ENCODE results near the gene EEF2K. TPM values are rescaled to one million over a fixed set of nuclear protein-coding genes. Genes with fewer than 3 reads are reported as not detected.

EEF2K gene
- total and polyA plus RNA-seq, 12 donors, result 4.9 to 28.3 (median 16.6) TPM

GRCh38 chr16:22266546-22266945, 60.5 kb downstream of the EEF2K start:
- Histone ChIP-seq H3K36me3 (replicated peaks in 1 of 2) (peaks cover 0 to 69% of the 10 kb centered on the region in 2 donors), H3K9me3 (replicated peaks in 1 of 3) (no peaks in the 10 kb centered on the region), H3K4me1 (replicated peaks in 1 of 2) (no peaks in the 10 kb centered on the region), H3K27ac (no peak overlapping the region), H3K4me3 (no peak overlapping the region), H3K27me3 (no peaks in the 10 kb centered on the region)
- no peak for DNase-seq
- no peak for TF ChIP-seq CTCF (IDR thresholded peaks at IDR 0.05)
- TF ChIP-seq POLR2A (IDR thresholded peaks at IDR 0.05), result no peak
- 93 to 100% (median 94%) methylated on average over 1 to 19 of the region's 19 CpGs for WGBS, 4 donors
- intact Hi-C loops (cut with DNase I), result no loop called here

- Histone ChIP-seq H3K4me3 (no peak overlapping the region), H3K27me3 (no peaks in the 10 kb centered on the region), H3K36me3 (replicated peaks in 1 of 2) (peaks cover 0 to 68% of the 10 kb centered on the region in 2 donors), H3K27ac (no peak overlapping the region), H3K4me1 (replicated peaks in 1 of 2) (no peaks in the 10 kb centered on the region), H3K9me3 (replicated peaks in 1 of 3) (no peaks in the 10 kb centered on the region)
- no peak for DNase-seq
- no peak for TF ChIP-seq CTCF (IDR thresholded peaks at IDR 0.05)
- no peak for TF ChIP-seq POLR2A (IDR thresholded peaks at IDR 0.05)
- intact Hi-C loops (cut with DNase I), result no loop called here
- WGBS, 4 donors, result 89 to 95% (median 92%) methylated on average over 8 of the region's 8 CpGs
Observed at GRCh38 chr16:22267764-22268163, 61.7 kb downstream of the EEF2K start.

GRCh38 chr16:22270525-22270924, 64.4 kb downstream of the EEF2K start:
- Histone ChIP-seq H3K4me3 (no peak overlapping the region), H3K27ac (no peak overlapping the region), H3K4me1 (replicated peaks in 1 of 2) (no peaks in the 10 kb centered on the region), H3K27me3 (no peaks in the 10 kb centered on the region), H3K36me3 (replicated peaks in 1 of 2) (peaks cover 0 to 71% of the 10 kb centered on the region in 2 donors), H3K9me3 (replicated peaks in 1 of 3) (no peaks in the 10 kb centered on the region)
- WGBS, 4 donors, result 94 to 96% (median 95%) methylated on average over 3 of the region's 3 CpGs
- intact Hi-C loops (cut with DNase I), result no loop called here
- DNase-seq, result no peak
- TF ChIP-seq POLR2A (IDR thresholded peaks at IDR 0.05) (no peak), CTCF (IDR thresholded peaks at IDR 0.05) (no peak)

- Histone ChIP-seq H3K9me3 (replicated peaks in 1 of 3) (no peaks in the 10 kb centered on the region), H3K27me3 (no peaks in the 10 kb centered on the region), H3K4me1 (replicated peaks in 1 of 2) (no peaks in the 10 kb centered on the region), H3K36me3 (replicated peaks in 1 of 2) (peaks cover 0 to 67% of the 10 kb centered on the region in 2 donors), H3K27ac (no peak overlapping the region), H3K4me3 (no peak overlapping the region)
- peak in 1 of 7 donors; percentile 15 for DNase-seq
- intact Hi-C loops (cut with DNase I), result no loop called here
- no peak for TF ChIP-seq CTCF (IDR thresholded peaks at IDR 0.05)
- TF ChIP-seq POLR2A (IDR thresholded peaks at IDR 0.05), result no peak
- 72 to 81% (median 76%) methylated on average over 8 of the region's 8 CpGs for WGBS, 4 donors
Observed at GRCh38 chr16:22272870-22273650, 67.0 kb downstream of the EEF2K start.

Data from adrenal gland (tissue), 12 donors.